ENCODE results near the gene FGD1. TPM values are rescaled to one million over a fixed set of nuclear protein-coding genes. Genes with fewer than 3 reads are reported as not detected.
"Not testable (repeated sequence)": the region's sequence is repeated elsewhere in the genome, so short reads cannot be mapped to it uniquely, and the experiment has no call there.

FGD1 gene
- 4.6 TPM for total RNA-seq

- no peak for DNase-seq
These were observed at the start of gene FGD1 for GRCh38 chrX:54495814-54496516. FGD1 (minus strand) TSS chrX:54496234; CDS start chrX:54495432, 802 bp downstream.

- DNase-seq, result not testable (repeated sequence)
These were observed 46.2 kb upstream of the FGD1 start for GRCh38 chrX:54542239-54542638.

- DNase-seq, result no peak
These were observed 44.3 kb upstream of the FGD1 start for GRCh38 chrX:54540289-54540688.

- no peak for DNase-seq
These were observed 38.2 kb upstream of the FGD1 start for GRCh38 chrX:54534271-54534670.

- DNase-seq, result no peak
These were observed 34.4 kb upstream of the FGD1 start for GRCh38 chrX:54530357-54530900.

- DNase-seq, result peak; percentile 80
These were observed 33.7 kb upstream of the FGD1 start, which contains the start of gene GNL3L for GRCh38 chrX:54529552-54530356. GNL3L (plus strand) TSS chrX:54530219; CDS start chrX:54532567, 2,348 bp downstream.

- DNase-seq, result no peak
These were observed 33.1 kb upstream of the FGD1 start for GRCh38 chrX:54529151-54529550.

- DNase-seq, result peak; percentile 76
These were observed 13.4 kb upstream of the FGD1 start for GRCh38 chrX:54509400-54509799.

GRCh38 chrX:54496936-54497335 is 902 bp upstream of the FGD1 start:
- DNase-seq, result no peak

- DNase-seq, result no peak
These were observed 451 bp upstream of the FGD1 start for GRCh38 chrX:54496517-54496852.

GRCh38 chrX:54494989-54495813 is 833 bp downstream of the FGD1 start:
- no peak for DNase-seq

GRCh38 chrX:54494166-54494988 is 1.7 kb downstream of the FGD1 start:
- DNase-seq, result no peak

- no peak for DNase-seq
These were observed 3.7 kb downstream of the FGD1 start for GRCh38 chrX:54492340-54492739.

- not testable (repeated sequence) for DNase-seq
These were observed 6.2 kb downstream of the FGD1 start for GRCh38 chrX:54489819-54490218.

GRCh38 chrX:54484666-54485065 is 11.4 kb downstream of the FGD1 start:
- no peak for DNase-seq

- no peak for DNase-seq
These were observed 12.1 kb downstream of the FGD1 start for GRCh38 chrX:54483946-54484345.

- DNase-seq, result no peak
These were observed 13.0 kb downstream of the FGD1 start for GRCh38 chrX:54482839-54483593.

- no peak for DNase-seq
These were observed 16.6 kb downstream of the FGD1 start for GRCh38 chrX:54479136-54480111.

Data from skin of body (tissue), 2 donors.